Coronary artery (tissue), 2 donors: ENCODE results near the gene PPP6R3.

Experiments used
- DNase-seq: peaks from one replicate; pipeline ENCODE4 v3.0.0-alpha.2; 2017; ENCODE audit warnings: low spot score
- H3K27ac ChIP-seq, 2 donors: fragments of 200-600 bp; sonication (generic); one replicate each; pipeline ENCODE4 v1.5.1; 2016 to 2019
- H3K4me3 ChIP-seq: fragments of 200-600 bp; sonication (generic); 2 replicates; pipeline ENCODE4 v1.5.1; 2016; ENCODE audit warnings: mild to moderate bottlenecking, moderate library complexity
- CTCF ChIP-seq: fragments of 200-600 bp; sonication (generic); IDR thresholded peaks from one replicate; pipeline ENCODE4 v1.5.1; 2019; ENCODE audit warnings: antibody characterized with exemption

PPP6R3 gene

DNA sequence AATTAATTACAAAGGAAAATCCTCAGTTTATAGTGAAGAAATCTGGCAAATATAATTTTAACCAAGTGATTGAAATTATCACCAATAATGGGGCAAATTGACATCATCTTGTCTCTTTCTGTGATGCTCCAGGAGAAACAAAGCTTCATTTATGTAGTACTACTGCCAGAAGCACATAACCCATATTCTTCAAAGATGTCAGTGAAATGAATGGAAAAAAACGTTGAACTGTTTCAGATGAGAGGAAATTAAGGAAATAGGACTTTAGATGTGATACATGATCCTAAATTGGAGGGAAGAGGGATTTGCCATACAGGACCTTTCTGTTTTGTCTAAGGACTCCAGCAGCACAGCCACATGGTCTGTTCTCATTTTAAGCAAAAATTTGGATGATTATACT is 57.6 kb downstream of the PPP6R3 start:
- no peak for TF ChIP-seq CTCF
- H3K4me3 ChIP-seq = no peak overlapping the region
- DNase-seq = no peak
- H3K27ac ChIP-seq = no peak overlapping the region

GRCh38 chr11:68521969-68522652 is 61.6 kb downstream of the PPP6R3 start:
- Histone ChIP-seq H3K4me3 (no peak overlapping the region), H3K27ac (no peak overlapping the region)
- no peak for TF ChIP-seq CTCF
- DNase-seq = no peak

- Histone ChIP-seq H3K27ac (no peak overlapping the region), H3K4me3 (no peak overlapping the region)
- no peak for TF ChIP-seq CTCF
- no peak for DNase-seq
Measured at GRCh38 chr11:68523033-68523432, 62.5 kb downstream of the PPP6R3 start.

- no peak for DNase-seq
- no peak overlapping the region for H3K4me3 ChIP-seq
- no peak for TF ChIP-seq CTCF
- H3K27ac ChIP-seq = no peak overlapping the region
Measured at GRCh38 chr11:68523743-68524142, 63.2 kb downstream of the PPP6R3 start.

- TF ChIP-seq CTCF = no peak
- Histone ChIP-seq H3K27ac (no peak overlapping the region), H3K4me3 (no peak overlapping the region)
- DNase-seq = no peak
Measured at GRCh38 chr11:68524213-68524612, 63.7 kb downstream of the PPP6R3 start.

GRCh38 chr11:68524681-68525080 is 64.1 kb downstream of the PPP6R3 start:
- no peak for TF ChIP-seq CTCF
- Histone ChIP-seq H3K4me3 (no peak overlapping the region), H3K27ac (no peak overlapping the region)
- DNase-seq = no peak

- H3K27ac ChIP-seq = no peak overlapping the region
- no peak for DNase-seq
- H3K4me3 ChIP-seq = no peak overlapping the region
- TF ChIP-seq CTCF = no peak
Measured at GRCh38 chr11:68525336-68525735, 64.8 kb downstream of the PPP6R3 start.
